MCF 10A (cell line): Measurements from ENCODE around the gene NDUFA12. TPM values are rescaled to one million over a fixed set of nuclear protein-coding genes. Genes with fewer than 3 reads are reported as not detected.
A peak's percentile ranks its signal among the peaks of the same experiment; 100 is the strongest.

ENCODE experiments used
- BruUV-seq: library from RNA; stranded (reverse); fragments of 400-500 nt; replicated peaks from 2 replicates; lab custom pipeline; 2021; lab: Mats Ljungman, UMichigan
- CTCF ChIA-PET: fragments of 300-600 bp; sonication (Branson Sonifier 250); formaldehyde crosslinking; extraction: SDS; loops from one replicate; lab custom pipeline; 2021; ENCODE audit warnings: antibody characterized with exemption, inconsistent platforms; lab: Yijun Ruan, JAX
- POLR2A ChIA-PET: fragments of 300-600, 350-650 bp; sonication (Branson Sonifier 250); formaldehyde crosslinking; extraction: SDS; loops from one replicate; lab custom pipeline; 2020; ENCODE audit warnings: antibody characterized with exemption, inconsistent platforms; lab: Yijun Ruan, JAX
- DNase-seq: peaks from one replicate; pipeline ENCODE4 v3.0.0-alpha.2; 2018; ENCODE audit not compliant: unreplicated experiment
- H3K27ac Mint-ChIP-seq: one replicate; pipeline ENCODE4 v1.8.0; 2022; ENCODE audit warnings: mild to moderate bottlenecking, low read depth, mixed read lengths; ENCODE audit not compliant: unreplicated experiment
- H3K27me3 Mint-ChIP-seq: one replicate; pipeline ENCODE4 v1.8.0; 2022; ENCODE audit warnings: mixed read lengths; ENCODE audit not compliant: insufficient read depth, unreplicated experiment
- H3K36me3 Mint-ChIP-seq: one replicate; pipeline ENCODE4 v1.8.0; 2022; ENCODE audit warnings: mild to moderate bottlenecking, moderate library complexity, mixed read lengths; ENCODE audit not compliant: insufficient read depth, unreplicated experiment
- H3K4me1 Mint-ChIP-seq: one replicate; pipeline ENCODE4 v1.8.0; 2022; ENCODE audit warnings: mixed read lengths; ENCODE audit not compliant: insufficient read depth, unreplicated experiment
- H3K4me3 Mint-ChIP-seq: one replicate; pipeline ENCODE4 v1.8.0; 2022; ENCODE audit warnings: mild to moderate bottlenecking, moderate library complexity, mixed read lengths; ENCODE audit not compliant: unreplicated experiment
- H3K9me3 Mint-ChIP-seq: one replicate; pipeline ENCODE4 v1.8.0; 2022; ENCODE audit warnings: mixed read lengths; ENCODE audit not compliant: unreplicated experiment
- CTCF ChIP-seq: fragments of 200-600 bp; IDR thresholded peaks from one replicate; pipeline ENCODE4 v1.8.0; 2022; ENCODE audit warnings: antibody characterized with exemption, mild to moderate bottlenecking; ENCODE audit not compliant: unreplicated experiment
- intact Hi-C: fragments of 100-400 bp; cut with micrococcal nuclease; formaldehyde crosslinking; loops from 2 replicates; pipeline ENCODE4 v1.14.1; 2022
- total RNA-seq: library from RNA; stranded (reverse); gene quantifications from 2 replicates; pipeline ENCODE4 v1.2.3, GENCODE V29; 2022

The NDUFA12 gene
- total RNA-seq, 1 experiment from 2014 or later: 112 TPM

- Mint-ChIP-seq H3K4me3 (no peak overlapping the region), H3K27ac (no peak overlapping the region), H3K4me1 (no peaks in the 10 kb centered on the region), H3K36me3 (no peaks in the 10 kb centered on the region), H3K9me3 (no peaks in the 10 kb centered on the region), H3K27me3 (no peaks in the 10 kb centered on the region)
- ChIA-PET CTCF (no interaction called here), POLR2A (no interaction called here)
- BruUV-seq: no TSS peak
- intact Hi-C loops: no loop called here
- no peak for DNase-seq
- no peak for TF ChIP-seq CTCF
Observed at GRCh38 chr12:94962670-94963069, 40.8 kb downstream of the NDUFA12 start.

GRCh38 chr12:94961911-94962310, 41.6 kb downstream of the NDUFA12 start:
- BruUV-seq: no TSS peak
- Mint-ChIP-seq H3K36me3 (no peaks in the 10 kb centered on the region), H3K9me3 (no peaks in the 10 kb centered on the region)

GRCh38 chr12:94961256-94961824, 42.2 kb downstream of the NDUFA12 start:
- intact Hi-C loops: no loop called here
- Mint-ChIP-seq H3K27ac (no peak overlapping the region), H3K27me3 (no peaks in the 10 kb centered on the region), H3K36me3 (no peaks in the 10 kb centered on the region), H3K4me1 (peaks cover 6% of the 10 kb centered on the region), H3K4me3 (no peak overlapping the region), H3K9me3 (no peaks in the 10 kb centered on the region)
- TF ChIP-seq CTCF: no peak
- no peak for DNase-seq
- CTCF ChIA-PET: interaction anchor here (0.5 to 1.1 kb wide), 6 partner anchors 21 to 632 kb away, joined by 3 to 4 read pairs (median 4); no protein-coding TSS in a partner anchor
- no TSS peak for BruUV-seq
- POLR2A ChIA-PET: interaction anchor here (0.6 kb wide), 1 partner anchor 593 kb away, joined by 3 read pairs; no protein-coding TSS in a partner anchor

More at GRCh38 chr12:94961911-94962310, 41.6 kb downstream of the NDUFA12 start:
- Mint-ChIP-seq H3K27me3 (no peaks in the 10 kb centered on the region), H3K4me3 (no peak overlapping the region), H3K4me1 (peaks cover 5% of the 10 kb centered on the region), H3K27ac (no peak overlapping the region)
- ChIA-PET CTCF (interaction anchor here (0.5 to 1.1 kb wide), 4 partner anchors 21 to 229 kb away, joined by 3 to 4 read pairs (median 4); no protein-coding TSS in a partner anchor), POLR2A (no interaction called here)
- DNase-seq: no peak
- TF ChIP-seq CTCF: no peak
- intact Hi-C loops: no loop called here

- intact Hi-C loops: no loop called here
- H3K27ac Mint-ChIP-seq: peak overlapping the region; percentile 3
- ChIA-PET POLR2A (no interaction called here), CTCF (interaction anchor here (0.7 kb wide), 1 partner anchor 16 kb away, joined by 3 read pairs; no protein-coding TSS in a partner anchor)
- H3K4me3 Mint-ChIP-seq: no peak overlapping the region
- BruUV-seq: no TSS peak
- H3K36me3 Mint-ChIP-seq: no peaks in the 10 kb centered on the region
- TF ChIP-seq CTCF: no peak
- H3K27me3 Mint-ChIP-seq: no peaks in the 10 kb centered on the region
- DNase-seq: no peak
- H3K9me3 Mint-ChIP-seq: peaks cover 8% of the 10 kb centered on the region
- H3K4me1 Mint-ChIP-seq: peaks cover 32% of the 10 kb centered on the region
Observed at GRCh38 chr12:94957006-94957405, 46.5 kb downstream of the NDUFA12 start.
